ENCODE results near the gene LKAAEAR1.

LKAAEAR1 gene

DNA sequence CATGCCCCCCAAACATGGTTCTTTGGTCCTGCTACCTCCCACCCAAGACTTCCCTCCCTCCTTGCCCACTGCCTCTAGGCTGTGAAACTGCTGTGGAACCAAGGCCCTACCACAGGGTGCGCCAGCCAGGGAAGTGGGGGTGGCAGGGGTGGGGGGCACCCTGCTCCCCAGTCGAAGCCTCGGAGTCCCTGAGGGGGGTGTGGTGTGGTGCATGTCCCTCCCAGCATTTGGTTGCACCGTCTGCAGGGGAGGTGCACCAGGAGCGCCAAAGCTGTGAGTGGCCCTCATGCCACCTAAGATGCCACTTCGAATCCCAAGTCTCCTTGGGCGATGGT, 6.7 kb downstream of the LKAAEAR1 start:
- DNase-seq = no peak

DNA sequence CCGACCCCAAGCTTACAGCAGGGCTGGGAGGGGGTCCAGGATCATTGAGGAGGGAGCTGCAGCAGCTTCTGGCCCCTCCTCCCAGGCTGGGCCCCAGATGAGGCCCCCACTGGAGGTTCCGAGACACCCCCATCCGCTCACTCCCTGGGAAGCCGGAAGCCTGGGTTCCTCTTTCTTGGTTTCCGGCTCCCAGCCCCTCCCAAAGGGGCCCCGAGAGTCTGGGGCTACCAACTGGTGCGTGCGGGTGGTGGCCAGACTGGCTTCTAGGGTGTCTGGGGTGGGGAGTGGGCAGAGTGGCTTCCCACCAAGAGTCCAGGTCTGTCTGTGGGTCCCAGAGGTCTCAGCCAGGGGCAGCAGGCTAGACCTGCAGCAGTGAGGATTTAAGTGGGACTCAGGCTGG, 7.1 kb downstream of the LKAAEAR1 start:
- peak; percentile 59 to 67 for DNase-seq

DNA sequence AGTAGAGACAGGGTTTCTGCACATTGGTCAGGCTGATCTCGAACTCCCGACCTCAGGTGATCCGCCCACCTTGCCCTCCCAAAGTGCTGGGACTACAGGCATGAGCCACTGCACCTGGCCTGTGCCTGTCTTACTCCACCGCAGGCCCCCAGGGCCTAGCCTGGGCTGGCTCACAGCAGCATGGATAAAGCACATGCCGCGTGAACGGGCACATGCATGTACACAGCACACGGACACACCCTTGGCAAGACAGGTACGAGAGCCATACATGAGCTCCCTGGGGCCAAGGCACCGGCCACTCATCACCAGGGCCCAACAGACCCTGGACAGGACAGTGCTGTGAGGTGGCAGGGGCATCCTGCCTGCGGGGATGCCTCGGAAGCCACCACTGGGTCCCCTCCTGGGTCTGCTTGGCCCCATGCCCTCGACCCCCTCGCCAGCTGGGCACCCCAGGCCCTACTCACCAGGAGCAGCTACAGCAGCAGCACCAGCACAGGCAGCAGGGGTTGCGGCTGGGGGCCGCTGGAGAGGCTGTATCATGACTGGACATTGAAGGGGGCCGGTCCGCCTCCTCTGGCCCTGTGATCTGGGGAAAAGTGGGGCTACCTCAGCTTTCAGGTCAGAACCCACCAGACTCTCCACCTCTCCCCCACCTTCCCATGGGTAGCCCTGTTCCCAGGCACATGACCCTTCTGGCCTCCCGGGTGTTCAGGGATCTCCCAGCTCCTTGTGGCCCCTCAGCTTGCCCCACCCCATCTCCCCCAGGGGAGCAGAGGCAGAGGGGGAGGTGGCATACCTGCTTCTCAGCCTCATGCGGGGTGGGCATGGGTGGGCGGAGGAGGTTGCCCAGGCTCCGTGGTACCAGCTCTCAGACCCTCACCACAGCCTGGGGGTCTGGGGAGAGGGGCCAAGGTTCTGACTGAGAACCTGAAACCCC, 7.9 kb downstream of the LKAAEAR1 start:
- no peak for DNase-seq

DNA sequence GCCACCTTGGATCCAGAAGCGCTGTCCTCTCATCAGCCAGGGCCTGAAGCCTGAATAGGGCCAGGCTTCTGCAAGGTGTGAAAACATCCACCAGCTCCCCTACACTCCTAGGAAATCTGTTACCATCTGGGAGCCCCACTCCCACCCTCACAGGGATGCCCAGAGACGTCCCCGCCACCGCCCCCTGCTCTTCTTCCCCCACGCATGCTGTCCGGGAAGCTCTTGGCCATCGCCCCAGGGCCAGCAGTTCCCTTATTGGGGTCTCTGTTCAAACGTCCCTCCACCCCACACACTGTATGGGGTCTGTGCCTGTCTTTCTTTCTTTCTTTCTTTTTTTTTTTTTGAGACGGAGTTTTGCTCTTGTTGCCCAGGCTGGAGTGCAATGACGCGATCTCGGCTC, 8.6 kb downstream of the LKAAEAR1 start:
- no peak for DNase-seq

DNA sequence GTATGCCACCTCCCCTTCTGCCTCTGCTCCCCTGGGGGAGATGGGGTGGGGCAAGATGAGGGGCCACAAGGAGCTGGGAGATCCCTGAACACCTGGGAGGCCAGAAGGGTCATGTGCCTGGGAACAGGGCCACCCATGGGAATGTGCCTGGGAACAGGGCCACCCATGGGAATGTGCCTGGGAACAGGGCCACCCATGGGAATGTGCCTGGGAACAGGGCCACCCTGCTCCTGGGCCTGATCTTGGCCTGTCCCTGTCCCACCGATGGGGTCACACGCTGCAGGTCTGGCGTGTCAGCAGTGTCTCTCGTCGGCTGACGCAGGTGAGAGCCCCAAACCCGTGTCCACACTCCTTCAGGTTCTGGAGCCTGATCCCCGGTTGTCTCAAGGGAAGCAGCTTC, 9.2 kb downstream of the LKAAEAR1 start:
- DNase-seq = no peak

DNA sequence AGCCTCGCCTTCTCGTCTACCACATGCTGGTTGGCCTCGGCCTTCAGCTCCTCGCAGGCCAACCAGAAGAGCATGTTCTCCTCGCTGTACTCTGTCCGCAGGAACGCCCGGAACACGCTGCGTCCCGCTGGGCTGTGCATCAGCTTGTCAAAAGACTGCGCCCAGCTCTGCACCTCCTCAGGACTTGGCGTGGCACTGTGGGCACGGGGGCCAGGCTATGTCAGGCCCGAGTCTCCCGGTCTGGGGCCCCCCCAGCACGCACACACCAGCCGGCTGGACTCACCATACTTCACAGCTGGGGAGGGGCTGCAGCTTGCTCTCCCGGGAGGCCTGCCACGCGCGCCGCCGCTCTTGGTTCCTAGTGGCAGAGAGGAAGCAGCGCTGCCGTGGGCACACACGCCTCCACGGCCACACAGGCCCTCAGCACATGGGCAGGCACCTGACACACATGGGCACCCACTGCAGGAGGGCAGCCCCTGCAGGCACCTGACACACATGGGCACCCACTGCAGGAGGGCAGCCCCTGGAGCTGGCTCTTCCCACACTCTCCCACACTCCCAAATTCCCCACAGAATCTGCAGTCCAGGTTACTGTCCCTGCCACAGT, 9.9 kb downstream of the LKAAEAR1 start:
- no peak for DNase-seq

DNA sequence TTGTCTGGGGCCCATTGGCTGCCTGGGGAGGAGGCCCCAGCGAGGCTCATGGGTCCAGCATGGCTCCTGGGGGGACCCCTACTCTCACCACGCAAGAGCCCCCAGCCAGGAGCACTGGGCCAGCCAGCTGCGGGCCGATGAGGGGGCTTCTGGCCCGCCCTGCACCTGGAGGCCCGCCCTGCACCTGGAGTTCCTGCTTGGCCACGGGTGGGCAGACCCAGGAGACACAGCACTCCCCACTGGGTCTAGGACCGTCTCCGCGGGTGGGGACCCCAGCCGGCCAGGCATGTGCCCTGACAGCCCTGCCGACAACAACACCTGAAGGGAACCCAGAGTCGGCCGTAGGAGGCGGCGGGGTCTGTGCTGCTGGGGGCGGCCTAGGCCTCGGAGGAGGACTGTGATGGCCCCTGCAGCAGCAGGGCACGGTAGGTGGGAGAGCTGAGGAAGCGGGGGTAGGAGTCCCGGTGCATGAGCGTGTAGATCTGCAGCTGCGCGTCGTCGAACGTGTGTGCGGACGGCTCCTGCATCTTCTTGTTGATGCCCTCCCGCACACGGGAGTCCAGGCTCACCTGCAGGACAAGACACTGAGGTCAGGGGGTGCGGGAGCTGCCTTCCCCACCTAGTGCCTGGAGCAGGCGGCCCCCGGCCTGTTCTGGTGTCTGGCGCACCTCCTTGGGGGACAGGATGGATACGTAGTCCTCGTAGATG, 10.6 kb downstream of the LKAAEAR1 start:
- DNase-seq = no peak

DNA sequence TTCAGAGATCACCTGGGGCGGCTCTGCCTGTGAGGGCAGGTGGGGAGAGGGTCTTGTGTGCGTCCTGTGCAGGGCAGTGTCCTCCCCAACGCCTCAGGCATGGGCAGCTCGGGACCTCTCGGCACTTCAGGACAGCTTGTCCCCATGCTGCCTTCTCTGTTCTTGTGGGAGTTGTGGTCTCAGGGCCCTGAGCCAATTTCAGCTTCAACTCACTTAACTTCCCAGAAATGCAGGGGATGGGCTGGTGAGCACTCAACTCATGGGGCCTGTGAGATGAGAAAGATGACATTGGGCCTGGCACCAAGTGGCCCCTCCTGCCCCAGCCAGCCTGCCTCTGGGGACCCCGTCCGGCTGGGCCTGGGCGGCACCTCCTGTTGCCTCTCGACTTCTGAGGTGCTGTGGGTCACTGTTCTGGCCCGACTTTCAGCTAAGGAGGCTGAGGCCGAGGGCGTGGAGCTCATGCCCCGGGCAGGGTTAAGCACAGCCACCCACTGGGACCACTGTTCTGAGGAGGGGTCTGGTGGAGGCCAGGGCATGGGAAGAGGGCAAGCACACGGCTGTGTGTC, 11.6 kb downstream of the LKAAEAR1 start:
- no peak for DNase-seq

DNA sequence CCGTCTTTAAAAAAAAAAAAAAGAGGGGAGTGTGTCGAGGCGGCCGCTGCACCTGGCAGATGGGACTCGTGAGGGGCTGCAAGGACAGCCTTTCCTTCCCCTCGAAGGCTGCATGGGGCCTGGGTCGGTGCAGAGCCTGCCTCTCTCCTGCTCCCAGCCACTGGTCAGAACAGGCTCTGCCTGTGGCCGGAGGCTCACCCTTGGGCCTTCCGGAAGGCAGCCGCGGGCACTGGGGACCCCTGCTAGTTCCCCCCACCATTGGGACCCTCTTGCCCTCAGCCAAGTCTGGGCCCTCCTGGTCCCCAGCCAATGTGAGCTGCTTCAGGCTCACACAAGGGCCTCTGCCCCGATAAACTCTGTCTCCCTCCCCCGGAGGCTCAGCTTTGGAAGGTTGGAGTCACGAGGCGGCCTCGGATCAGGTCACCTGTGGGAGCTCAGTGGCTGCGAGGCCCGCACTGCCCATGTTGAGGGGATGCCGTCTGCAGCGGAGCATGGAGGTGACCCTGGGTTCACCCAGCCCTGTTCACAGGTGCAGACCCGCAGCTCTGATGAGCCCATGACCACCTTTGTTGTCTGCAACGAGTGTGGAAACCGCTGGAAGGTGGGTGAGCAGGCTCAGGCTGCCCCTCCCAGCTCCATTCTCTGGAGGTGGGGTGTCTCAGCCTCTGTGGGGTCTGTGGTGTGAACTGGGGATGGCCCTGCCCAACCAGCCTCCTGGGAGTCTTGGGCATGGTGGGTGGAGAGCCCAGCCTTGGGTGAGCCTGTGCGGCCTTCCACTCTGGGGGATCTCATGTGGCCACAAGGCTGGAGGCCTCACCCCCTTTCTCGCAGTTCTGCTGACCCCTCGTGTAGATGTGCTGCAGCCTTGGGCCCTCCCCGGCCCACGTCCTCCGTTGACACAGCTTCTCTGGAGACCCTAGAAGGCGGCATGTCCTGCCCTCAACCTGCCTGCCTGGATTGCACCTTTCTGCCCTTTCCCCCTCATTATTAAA, 12.6 kb downstream of the LKAAEAR1 start:
- DNase-seq = no peak

DNA sequence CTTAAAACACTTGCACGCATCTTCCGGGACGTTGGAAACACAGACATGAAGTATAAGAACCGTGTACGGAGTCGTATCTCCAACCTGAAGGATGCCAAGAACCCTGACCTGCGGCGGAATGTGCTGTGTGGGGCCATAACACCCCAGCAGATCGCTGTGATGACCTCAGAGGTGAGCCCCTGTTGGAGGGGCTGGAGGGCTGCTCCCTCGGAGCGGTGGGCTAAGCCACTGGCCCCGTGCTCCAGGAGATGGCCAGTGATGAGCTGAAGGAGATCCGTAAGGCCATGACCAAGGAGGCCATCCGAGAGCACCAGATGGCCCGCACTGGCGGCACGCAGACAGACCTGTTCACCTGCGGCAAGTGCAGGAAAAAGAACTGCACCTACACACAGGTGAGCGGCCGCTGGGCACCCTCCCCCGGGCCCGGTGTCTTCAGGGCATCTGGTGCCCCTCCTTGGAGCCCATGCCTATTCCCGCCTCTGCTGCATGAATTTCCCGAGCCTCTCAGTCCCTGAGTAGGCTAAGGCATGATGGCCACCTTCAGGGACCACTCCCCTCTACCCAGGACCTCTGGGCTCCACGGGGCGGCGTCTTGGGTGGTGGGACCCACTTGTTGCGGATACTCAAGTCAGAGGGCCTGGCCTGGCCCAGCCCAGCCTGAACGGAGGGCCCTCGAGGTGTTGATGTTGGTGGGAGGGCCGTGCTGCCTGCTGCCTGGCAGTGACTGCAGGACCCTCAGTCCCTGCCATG, 13.8 kb downstream of the LKAAEAR1 start:
- DNase-seq = no peak

DNA sequence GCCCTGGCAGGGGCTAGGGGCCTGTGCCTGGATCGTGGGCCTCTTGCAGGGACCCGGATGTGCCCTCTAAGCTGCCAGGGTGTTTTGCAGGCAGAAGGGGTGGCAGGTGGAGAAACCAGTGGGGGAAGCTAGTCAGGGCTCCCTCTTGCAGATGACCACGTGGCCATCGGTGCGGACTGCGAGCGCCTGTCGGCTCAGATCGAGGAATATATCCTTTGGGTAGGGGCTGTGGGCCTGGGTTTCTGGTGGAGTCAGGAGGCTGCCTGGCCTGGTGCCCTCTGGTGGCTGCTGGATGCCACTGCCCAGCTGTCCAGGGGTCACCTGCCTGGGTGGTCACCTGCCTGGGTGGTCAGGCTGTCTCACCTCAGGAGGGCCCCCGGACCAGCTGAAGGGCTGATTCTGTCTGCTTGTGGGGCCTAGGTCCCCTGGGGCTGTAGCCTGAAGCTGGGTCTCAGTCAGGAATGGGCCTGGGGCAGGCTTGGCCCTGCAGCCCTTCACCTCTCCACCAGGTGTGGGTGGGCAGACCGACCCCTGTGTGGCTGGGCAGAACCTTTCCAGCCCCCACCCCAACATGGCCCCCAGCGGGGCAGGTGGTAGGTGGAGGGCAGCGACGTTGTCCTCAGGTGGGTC, 14.5 kb downstream of the LKAAEAR1 start:
- DNase-seq = peak in 1 of 2 experiments; percentile 59

DNA sequence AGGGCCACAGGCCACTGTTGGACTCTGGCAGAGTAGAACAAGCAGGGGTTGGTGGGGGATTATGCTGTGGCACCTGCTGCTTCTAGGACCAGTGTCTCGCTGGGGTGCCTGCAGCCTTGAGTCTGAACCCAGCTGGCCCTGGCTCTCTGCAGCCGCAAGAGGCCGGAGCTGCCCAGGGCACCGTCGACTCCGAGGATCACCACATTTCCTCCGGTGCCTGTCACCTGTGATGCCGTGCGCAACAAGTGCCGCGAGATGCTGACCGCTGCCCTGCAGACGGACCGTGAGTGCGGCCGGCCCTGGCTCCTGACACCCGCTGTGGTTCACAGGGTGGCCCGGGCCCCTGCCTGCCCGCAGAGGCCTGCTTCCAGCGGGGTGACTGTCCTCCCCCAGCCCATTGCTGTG, 15.0 kb downstream of the LKAAEAR1 start:
- no peak for DNase-seq

DNA sequence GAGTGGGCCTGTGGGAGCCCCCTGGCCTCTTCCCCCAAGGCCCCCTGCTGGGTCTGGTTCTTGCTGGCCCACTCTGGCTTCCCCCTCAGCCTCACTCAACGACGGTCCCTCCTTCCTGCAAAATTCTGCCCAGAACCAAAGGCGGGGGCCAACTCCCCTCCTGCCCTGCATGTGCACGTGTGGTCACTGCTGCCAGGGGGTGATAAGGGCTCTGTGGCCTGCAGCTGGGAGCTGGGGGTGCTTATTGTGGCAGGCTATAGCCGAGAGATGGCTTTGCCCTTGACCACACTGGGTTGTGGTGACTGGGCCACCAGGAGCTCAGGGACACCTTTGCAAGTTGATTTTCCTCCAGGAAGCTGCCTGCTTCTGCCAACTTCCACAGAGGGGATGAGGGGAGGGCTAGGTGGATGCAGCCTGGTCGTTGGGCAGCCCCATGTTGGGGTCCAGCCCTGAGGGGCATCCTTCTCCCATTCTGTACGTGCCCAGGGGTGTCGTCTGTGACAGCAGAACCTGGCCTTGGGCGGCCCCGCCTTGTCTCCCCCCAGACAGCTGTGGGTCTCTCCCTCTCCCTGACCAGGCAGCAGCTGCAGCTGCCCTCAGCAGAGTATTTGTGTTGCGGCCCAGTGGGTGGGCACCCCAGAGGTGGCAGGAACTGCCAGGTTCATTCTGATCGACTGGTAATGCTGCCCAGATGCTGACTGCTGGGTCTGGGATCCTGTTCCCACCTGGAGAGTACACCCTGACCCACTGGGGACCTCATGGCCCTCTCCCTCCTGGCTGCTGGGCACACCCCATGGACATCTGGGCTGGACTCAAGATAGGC, 15.6 kb downstream of the LKAAEAR1 start:
- no peak for DNase-seq

DNA sequence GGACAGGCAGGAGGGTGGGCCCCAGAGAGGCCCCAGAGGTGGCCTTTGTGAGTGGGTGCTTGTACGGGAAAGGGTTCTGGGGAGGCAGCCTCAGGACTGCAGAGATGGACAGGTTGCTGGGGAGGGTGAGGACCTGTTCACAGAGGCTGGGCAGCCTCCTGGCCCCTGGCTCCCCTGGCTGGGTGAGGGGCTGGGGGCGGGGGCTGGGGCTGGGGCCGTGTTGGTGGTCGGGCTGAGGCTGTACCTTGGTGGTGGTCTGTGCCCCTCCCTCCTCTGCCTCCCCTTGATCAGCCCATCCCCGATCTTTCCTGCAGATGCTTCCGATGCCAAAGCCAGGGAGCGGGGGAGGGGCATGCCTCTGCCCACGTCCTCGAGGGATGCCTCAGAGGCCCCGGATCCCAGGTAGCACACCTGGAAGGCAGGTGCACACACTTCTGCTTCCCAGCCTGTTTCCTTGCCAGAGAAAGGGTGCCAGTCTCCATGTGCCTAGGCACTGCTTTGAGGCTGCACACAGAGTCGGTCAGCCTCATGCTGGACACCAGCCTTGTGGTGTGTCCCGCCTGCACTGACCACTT, 16.4 kb downstream of the LKAAEAR1 start:
- DNase-seq = no peak

DNA sequence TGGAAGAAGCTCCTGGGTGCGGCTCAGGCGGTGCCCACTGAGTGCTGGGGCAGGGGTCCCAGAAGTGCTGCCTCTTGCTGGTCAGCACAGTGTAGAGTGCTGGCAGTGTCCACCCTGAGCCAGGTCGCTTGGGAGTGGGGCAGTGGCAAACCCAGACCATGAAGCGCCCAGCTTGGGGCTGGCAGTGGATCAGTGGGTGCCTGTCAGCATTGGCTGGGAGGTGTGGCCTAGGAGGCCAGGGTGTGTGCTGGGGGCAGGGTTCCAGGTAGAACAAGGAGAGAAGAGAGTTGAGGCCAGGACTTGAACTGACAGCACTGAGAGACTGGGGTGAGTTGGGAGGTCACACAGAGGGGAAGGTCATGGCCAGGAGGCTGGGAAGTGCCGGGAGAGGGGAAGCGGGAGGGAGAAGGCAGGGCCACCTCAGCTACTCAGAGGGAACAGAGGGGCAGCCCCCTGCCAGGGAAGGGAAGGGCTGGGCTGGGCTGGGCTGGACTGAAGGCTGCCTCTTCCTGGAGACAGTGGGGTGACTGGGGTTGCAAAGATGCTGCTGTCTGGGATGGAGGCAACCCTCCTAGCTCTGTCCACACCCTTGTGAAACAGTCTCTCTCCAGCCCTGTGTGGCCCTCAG, 17.1 kb downstream of the LKAAEAR1 start:
- DNase-seq = no peak

DNA sequence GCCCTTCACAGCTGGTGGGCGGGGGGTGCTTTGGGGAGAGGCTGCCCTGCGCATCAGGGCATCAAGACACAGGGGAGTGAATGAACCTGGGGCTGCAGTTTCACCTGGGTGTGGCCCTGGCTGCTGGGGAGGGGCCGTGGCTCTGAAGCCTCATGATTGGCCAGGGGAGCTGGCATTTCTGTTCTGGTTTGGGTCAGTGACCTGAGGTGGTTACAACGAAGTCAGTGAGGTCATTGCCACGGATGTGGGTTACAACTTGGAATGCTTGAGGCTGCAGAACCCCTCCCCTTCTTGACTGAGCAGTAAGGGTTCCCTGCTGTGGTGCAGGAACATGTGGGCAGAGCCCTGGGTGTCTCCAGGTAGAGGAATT, 18.2 kb downstream of the LKAAEAR1 start:
- DNase-seq = peak; percentile 70 to 81

DNA sequence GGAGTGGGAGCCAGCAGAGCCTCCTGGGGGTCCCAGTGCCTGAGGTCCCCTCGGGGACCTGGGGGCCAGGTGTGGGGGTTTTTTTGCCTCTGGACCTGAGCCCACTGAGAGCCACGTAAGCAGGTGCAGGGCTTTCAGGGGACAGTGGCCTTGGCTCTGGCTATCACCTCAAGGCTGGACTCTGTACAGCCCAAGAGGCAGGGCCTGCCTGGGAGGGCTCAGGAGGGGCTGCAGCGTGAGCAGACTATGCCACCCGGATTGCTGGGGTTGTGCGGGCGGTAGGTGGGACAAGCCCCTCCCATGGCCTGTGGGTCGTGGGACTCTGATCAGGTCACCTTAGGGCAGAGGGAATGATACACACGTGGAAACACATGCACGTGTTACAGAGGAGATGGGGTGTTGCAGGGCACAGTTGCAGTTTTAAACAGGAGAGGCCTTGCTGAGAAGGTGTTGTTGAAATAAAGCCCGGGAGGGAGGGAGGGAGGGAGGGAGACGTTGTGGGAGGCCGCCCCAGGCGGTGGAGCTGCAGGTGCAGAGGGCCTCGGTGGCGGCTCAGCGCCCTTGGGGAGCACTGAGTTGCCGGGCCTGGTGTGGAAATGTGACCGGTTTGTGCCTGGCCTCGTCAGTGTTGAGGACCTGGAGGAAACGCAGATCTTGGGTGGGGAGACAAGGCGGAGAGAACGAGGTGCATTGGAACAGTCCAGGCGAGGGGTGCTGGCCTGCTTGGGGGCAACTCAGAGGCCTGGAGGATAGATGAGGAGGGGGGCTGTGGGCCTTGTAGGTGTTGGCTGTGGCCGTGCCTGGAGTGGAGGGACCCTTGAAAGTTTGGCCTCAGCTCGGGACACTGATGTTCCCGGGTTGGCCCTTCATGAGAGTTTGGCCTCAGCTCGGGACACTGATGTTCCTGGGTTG, 18.9 kb downstream of the LKAAEAR1 start:
- no peak for DNase-seq

DNA sequence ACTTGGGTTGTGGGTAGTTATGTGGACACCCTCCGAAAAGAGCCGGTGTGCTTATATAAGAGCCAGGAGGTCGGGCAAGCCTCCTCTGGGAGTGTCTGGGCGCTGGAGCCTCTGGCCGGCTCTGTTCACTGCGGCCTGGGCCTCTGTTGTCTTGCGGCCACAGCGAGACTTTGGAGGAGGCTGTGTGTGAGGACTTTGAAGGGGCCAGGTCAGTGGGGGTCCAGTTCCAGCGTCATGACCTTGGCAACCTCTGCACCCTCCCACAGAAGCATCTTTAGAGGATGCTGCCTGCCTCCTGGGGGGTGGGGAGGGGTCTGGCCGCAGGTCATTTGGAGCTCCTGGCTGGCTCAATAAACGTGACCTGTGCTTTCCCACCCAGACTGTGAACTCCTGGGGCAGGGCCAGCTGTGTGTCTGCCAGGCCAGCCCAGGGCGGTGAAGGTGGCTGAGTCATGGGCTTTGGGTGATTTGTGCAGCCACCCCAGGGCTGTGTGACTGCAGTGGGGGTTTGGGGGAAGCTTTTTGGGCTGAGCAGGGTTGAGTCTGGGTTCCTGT, 20.0 kb downstream of the LKAAEAR1 start:
- DNase-seq = no peak
